HepG2 (cell line): ENCODE results near the gene IGLON5. TPM values are rescaled to one million over a fixed set of nuclear protein-coding genes. Genes with fewer than 3 reads are reported as not detected.

Experiments used
- AHDC1 ChIP-seq: sonication (generic); formaldehyde crosslinking; IDR thresholded peaks from 2 replicates; pipeline ENCODE4 v1.5.1; 2020; ENCODE audit warnings: mild to moderate bottlenecking, missing genetic modification reagents, borderline replicate concordance
- GPN1 ChIP-seq: sonication (generic); formaldehyde crosslinking; IDR thresholded peaks from 2 replicates; pipeline ENCODE4 v1.5.1; 2020; ENCODE audit warnings: missing genetic modification reagents, borderline replicate concordance
- IKZF4 ChIP-seq: sonication (generic); formaldehyde crosslinking; IDR thresholded peaks from 2 replicates; pipeline ENCODE4 v1.5.1; 2020; ENCODE audit warnings: borderline replicate concordance, mild to moderate bottlenecking, low read depth, missing genetic modification reagents; ENCODE audit errors: not compliant biosample characterization
- NAIF1 ChIP-seq: sonication (generic); formaldehyde crosslinking; IDR thresholded peaks from 2 replicates; pipeline ENCODE4 v1.5.0; 2020; ENCODE audit warnings: mild to moderate bottlenecking, missing genetic modification reagents, borderline replicate concordance
- NONO ChIP-seq, 2 experiments: fragments of 450-650 bp in 1 of 2; sonication (generic) in 1 of 2; formaldehyde crosslinking in 1 of 2; IDR thresholded peaks in 1 of 2; conservative IDR thresholded peaks in 1 of 2; 2 replicates each; pipeline versions ENCODE4 v1.6.1 to v1.8.0; 2017 to 2022; ENCODE audit warnings: mild to moderate bottlenecking in 1 of 2, missing genetic modification reagents in 1 of 2, moderate library complexity in 1 of 2
- PTBP1 ChIP-seq: fragments of 200-400 bp; formaldehyde crosslinking; IDR thresholded peaks from 2 replicates; pipeline ENCODE4 v1.6.1; 2018; ENCODE audit warnings: low read length, low read depth; ENCODE audit not compliant: poor library complexity, severe bottlenecking
- REL ChIP-seq: sonication (generic); formaldehyde crosslinking; conservative IDR thresholded peaks from 2 replicates; pipeline ENCODE4 v1.8.0; 2022; ENCODE audit warnings: mild to moderate bottlenecking, missing genetic modification reagents, moderate library complexity
- REST ChIP-seq, 2 experiments: IDR thresholded peaks; 2 replicates each; pipeline ENCODE4 v1.6.1; 2011 to 2012; ENCODE audit warnings: low read length in 2 of 2, borderline replicate concordance in 1 of 2, low read depth in 1 of 2, mild to moderate bottlenecking in 1 of 2, moderate library complexity in 1 of 2
- ZNF331 ChIP-seq: sonication (generic); formaldehyde crosslinking; IDR thresholded peaks from 2 replicates; pipeline ENCODE4 v1.4.0; 2020; ENCODE audit warnings: missing genetic modification reagents
- ZNF362 ChIP-seq: sonication (generic); formaldehyde crosslinking; IDR thresholded peaks from 2 replicates; pipeline ENCODE4 v1.4.0; 2020; ENCODE audit warnings: missing genetic modification reagents, mild to moderate bottlenecking, borderline replicate concordance
- ZNF547 ChIP-seq: sonication (generic); formaldehyde crosslinking; IDR thresholded peaks from 2 replicates; pipeline ENCODE4 v1.5.1; 2020; ENCODE audit warnings: mild to moderate bottlenecking, missing genetic modification reagents
- ZNF598 ChIP-seq: sonication (generic); formaldehyde crosslinking; IDR thresholded peaks from 2 replicates; pipeline ENCODE4 v1.5.1; 2020; ENCODE audit warnings: mild to moderate bottlenecking, missing genetic modification reagents, borderline replicate concordance
- ZNF605 ChIP-seq: sonication (generic); formaldehyde crosslinking; IDR thresholded peaks from 2 replicates; pipeline ENCODE4 v1.8.0; 2022; ENCODE audit warnings: mild to moderate bottlenecking, missing genetic modification reagents
- polyA plus RNA-seq, 8 experiments: library from polyadenylated mRNA; depleted of rRNA in 3 of 8; stranded (reverse) in 7 of 8; unstranded in 1 of 8; fragments of >200 nt; fragmentation: Illumina TruSeq in 4 of 8; extraction: Trizol in 4 of 8; gene quantifications; 2 replicates each; pipeline versions ENCODE4 v1.2.1 to v1.2.3, GENCODE V29; 2011 to 2016; ENCODE audit warnings: low read depth in 4 of 8, missing spikeins in 1 of 8, mixed read lengths in 1 of 8; ENCODE audit not compliant: insufficient read depth in 1 of 8
- total RNA-seq, 5 experiments: library from RNA; depleted of rRNA; stranded (reverse); fragments of >200 nt; fragmentation: Illumina TruSeq; extraction: Trizol; gene quantifications; 2 replicates each; pipeline ENCODE4 v1.2.3, GENCODE V29; 2016; ENCODE audit warnings: low read depth in 1 of 5
- TF ChIP-seq, protein P1 (sequence below): fragments of 450-650 bp; IDR thresholded peaks from 2 replicates; pipeline ENCODE4 v1.6.1; 2017

Gene IGLON5
- total and polyA plus RNA-seq, 2 of the 13 experiments (the other 11 are each of a cell fraction or from before 2014, with no cell fraction given), result 0.04 to 5.7 TPM

DNA sequence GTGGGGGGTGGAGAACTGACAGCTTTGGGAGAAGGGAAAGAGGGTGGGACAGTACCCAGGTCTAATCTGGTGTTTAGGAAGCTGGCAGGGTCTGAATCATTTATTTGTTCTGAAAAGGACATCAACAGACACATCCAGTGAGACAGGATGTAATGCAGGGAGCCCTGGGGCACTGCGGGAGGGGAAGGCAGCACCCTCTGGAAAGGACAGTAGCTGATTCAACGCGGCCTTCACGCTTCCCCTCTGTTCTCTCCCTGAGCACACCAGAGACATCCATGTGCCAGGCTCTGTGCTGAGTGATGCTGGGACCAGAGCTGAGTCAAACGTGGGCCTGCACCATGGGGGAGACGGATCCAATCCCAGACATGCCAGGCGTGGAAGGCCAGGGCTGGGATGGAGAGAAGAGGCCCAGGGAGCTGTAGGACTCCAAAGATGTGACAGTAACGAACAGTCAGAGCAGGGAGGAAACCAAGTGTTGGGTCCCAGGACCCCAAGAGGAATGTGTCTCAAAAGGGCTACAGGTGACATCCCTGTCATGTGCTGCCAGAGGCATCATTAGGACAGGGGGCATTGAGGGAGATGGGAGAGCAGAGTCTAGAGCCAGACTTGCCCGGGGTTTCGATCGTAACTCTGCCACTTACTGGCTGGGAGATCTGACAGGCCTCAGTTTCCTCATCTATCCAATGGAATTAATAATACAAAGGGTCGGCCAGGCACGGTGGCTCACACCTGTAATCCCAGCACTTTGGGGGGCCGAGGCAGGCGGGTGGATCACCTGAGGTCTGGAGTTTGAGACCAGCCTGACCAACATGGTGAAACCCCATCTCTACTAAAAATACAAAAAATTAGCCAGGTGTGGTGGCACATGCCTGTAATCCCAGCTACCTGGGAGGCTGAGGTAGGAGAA lies 53.0 kb downstream of the IGLON5 start (continued):
- TF ChIP-seq, protein P1, sequence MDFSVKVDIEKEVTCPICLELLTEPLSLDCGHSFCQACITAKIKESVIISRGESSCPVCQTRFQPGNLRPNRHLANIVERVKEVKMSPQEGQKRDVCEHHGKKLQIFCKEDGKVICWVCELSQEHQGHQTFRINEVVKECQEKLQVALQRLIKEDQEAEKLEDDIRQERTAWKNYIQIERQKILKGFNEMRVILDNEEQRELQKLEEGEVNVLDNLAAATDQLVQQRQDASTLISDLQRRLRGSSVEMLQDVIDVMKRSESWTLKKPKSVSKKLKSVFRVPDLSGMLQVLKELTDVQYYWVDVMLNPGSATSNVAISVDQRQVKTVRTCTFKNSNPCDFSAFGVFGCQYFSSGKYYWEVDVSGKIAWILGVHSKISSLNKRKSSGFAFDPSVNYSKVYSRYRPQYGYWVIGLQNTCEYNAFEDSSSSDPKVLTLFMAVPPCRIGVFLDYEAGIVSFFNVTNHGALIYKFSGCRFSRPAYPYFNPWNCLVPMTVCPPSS, result no peak
- TF ChIP-seq ZNF547 (CRISPR knock-in tag) (no peak), ZNF605 (CRISPR knock-in tag) (peak; percentile 67; the same call in 1 of the 2 replicates), IKZF4 (CRISPR knock-in tag) (no peak), REL (CRISPR knock-in tag) (0 out of 2 replicates have a peak, but pooled peaks have one; percentile 13), GPN1 (CRISPR knock-in tag) (no peak), ZNF331 (CRISPR knock-in tag) (peak; percentile 25; the same call in 1 of the 2 replicates), ZNF598 (CRISPR knock-in tag) (no peak), PTBP1 (no peak), REST (IDR thresholded peaks at IDR 0.05; ENCODE audit: borderline replicate concordance in 1 of 2, low read depth in 1 of 2, low read length in 2 of 2) (no peak; a peak in 1 of 4 replicates), NAIF1 (CRISPR knock-in tag) (no peak), ZNF362 (0 out of 2 replicates have a peak, but pooled peaks have one; percentile 8), AHDC1 (CRISPR knock-in tag) (no peak), NONO (IDR thresholded peaks at IDR 0.05) (no peak), NONO (CRISPR knock-in tag; conservative IDR thresholded peaks at IDR 0.05) (0 out of 2 replicates have a peak, but pooled peaks have one; percentile 10)
